K562 (cell line): Measurements from ENCODE around the gene HS3ST5. TPM values are rescaled to one million over a fixed set of nuclear protein-coding genes. Genes with fewer than 3 reads are reported as not detected.

ENCODE experiments used
- ATAC-seq: fragments of 200-7000 bp; cut with Tn5 transposase; 3 replicates; pipeline ENCODE4 v1.9.1; 2020; ENCODE audit warnings: moderate library complexity
- BruUV-seq: library from RNA; stranded (reverse); fragments of 400-500 nt; replicated peaks from 2 replicates; lab custom pipeline; 2021; lab: Mats Ljungman, UMichigan
- CTCF ChIA-PET: fragments of 300-600 bp; formaldehyde crosslinking; extraction: SDS; loops from one replicate; lab custom pipeline; 2021; ENCODE audit warnings: low intra/inter-chr PET ratio; lab: Yijun Ruan, JAX
- POLR2A ChIA-PET: fragments of 300-600, 350-650 bp; sonication (Branson Sonifier 250); formaldehyde crosslinking; extraction: SDS; loops from one replicate; lab custom pipeline; 2021; ENCODE audit warnings: antibody characterized with exemption, inconsistent platforms; lab: Yijun Ruan, JAX
- DNase-seq, 4 experiments: peaks; one replicate each; pipeline versions ENCODE4 v3.0.0 to v3.0.0-alpha.2; 2011 to 2018; ENCODE audit warnings: low spot score in 3 of 4, mixed read lengths in 3 of 4; ENCODE audit errors: extremely low read depth in 1 of 4
- FAIRE-seq: peaks from 2 replicates; lab custom pipeline; 2011; peaks lifted over from hg19 to GRCh38; lab: Jason Lieb, UNC
- H2AFZ ChIP-seq: 2 replicates; pipeline ENCODE4 v1.6.0; 2011; ENCODE audit warnings: low read depth, low read length, control low read depth, inconsistent platforms
- H3K27ac ChIP-seq: fragments of 200-600 bp; 3 replicates; pipeline ENCODE4 v1.8.0; 2011; ENCODE audit warnings: low read depth, mild to moderate bottlenecking, control low read depth, inconsistent platforms, low read length, moderate library complexity, mixed read lengths; ENCODE audit errors: extremely low read depth
- H3K27me3 ChIP-seq, 2 experiments: fragments of 300-600 bp in 1 of 2; 2 replicates in 1 of 2; 3 replicates in 1 of 2; pipeline versions ENCODE4 v1.6.0 to v1.8.0; 2011; ENCODE audit warnings: inconsistent platforms in 2 of 2, low read length in 2 of 2, mild to moderate bottlenecking in 1 of 2, mixed read lengths in 1 of 2, moderate library complexity in 1 of 2; ENCODE audit not compliant: control insufficient read depth in 2 of 2, insufficient read depth in 2 of 2
- H3K36me3 ChIP-seq: fragments of 300-600 bp; 3 replicates; pipeline ENCODE4 v1.8.0; 2011; ENCODE audit warnings: mild to moderate bottlenecking, low read length, inconsistent platforms; ENCODE audit not compliant: control insufficient read depth, insufficient read depth
- H3K4me1 ChIP-seq, 2 experiments: fragments of 200-600 bp in 1 of 2; replicated peaks in 1 of 2; 2 replicates in 1 of 2; 3 replicates in 1 of 2; pipeline versions ENCODE4 v1.5.1 to v1.8.0; 2011; ENCODE audit warnings: inconsistent platforms in 2 of 2, low read length in 2 of 2, mild to moderate bottlenecking in 1 of 2, mixed read lengths in 1 of 2, moderate library complexity in 1 of 2; ENCODE audit not compliant: control insufficient read depth in 2 of 2, insufficient read depth in 2 of 2
- H3K4me2 ChIP-seq: 2 replicates; pipeline ENCODE4 v1.6.1; 2011; ENCODE audit warnings: low read length, control low read depth, inconsistent platforms, mixed read lengths; ENCODE audit not compliant: insufficient read depth
- H3K4me3 ChIP-seq: fragments of 200-600 bp; sonication (generic), shearing (Covaris generic); 2 replicates; pipeline ENCODE4 v1.5.1; 2016; ENCODE audit warnings: control low read depth, inconsistent platforms
- H3K79me2 ChIP-seq: fragments of 200-600 bp; 3 replicates; pipeline ENCODE4 v1.8.0; 2011; ENCODE audit warnings: low read length, inconsistent platforms; ENCODE audit not compliant: control insufficient read depth, insufficient read depth
- H3K9ac ChIP-seq, 2 experiments: 2 replicates each; pipeline versions ENCODE4 v1.6.0 to v1.6.1; 2011; ENCODE audit warnings: low read depth in 2 of 2, low read length in 2 of 2, control low read depth in 1 of 2, inconsistent platforms in 1 of 2, mild to moderate bottlenecking in 1 of 2, mixed read lengths in 1 of 2; ENCODE audit not compliant: insufficient read depth in 1 of 2
- H3K9me1 ChIP-seq: one replicate; pipeline ENCODE4 v1.6.0; 2011; ENCODE audit warnings: inconsistent platforms, mild to moderate bottlenecking, low read length, moderate library complexity; ENCODE audit not compliant: control insufficient read depth, insufficient read depth
- H3K9me3 ChIP-seq: replicated peaks from 2 replicates; pipeline ENCODE4 v1.5.1; 2011; ENCODE audit warnings: low read depth, low read length, inconsistent platforms; ENCODE audit not compliant: control insufficient read depth, insufficient read depth
- H4K20me1 ChIP-seq: replicated peaks from 2 replicates; pipeline ENCODE4 v1.6.1; 2011; ENCODE audit warnings: low read length, inconsistent platforms, mixed read lengths; ENCODE audit not compliant: control insufficient read depth, insufficient read depth
- MTA1 ChIP-seq: fragments of 450-650 bp; IDR thresholded peaks from 2 replicates; pipeline ENCODE4 v1.6.1; 2017; ENCODE audit warnings: borderline replicate concordance
- WGBS: fragments of 100-300 bp; shearing (Covaris generic); methylation state at CpG from one replicate; pipeline ENCODE4 v1.1.6; 2016; ENCODE audit warnings: low coverage, mixed read lengths; ENCODE audit not compliant: insufficient coverage; ENCODE audit errors: missing lambda C conversion rate; 5-methylcytosine and 5-hydroxymethylcytosine counted together
- in situ Hi-C: fragments of 300-500 bp; cut with MboI; formaldehyde crosslinking; loops from 4 replicates; pipeline ENCODE4 v1.15.0; 2018; ENCODE audit warnings: inconsistent platforms, mixed read lengths
- intact Hi-C: fragments of 100-400 bp; cut with micrococcal nuclease; formaldehyde crosslinking; loops from 2 replicates; pipeline ENCODE4 v1.14.2; 2022
- polyA plus RNA-seq, 8 experiments: library from polyadenylated mRNA; depleted of rRNA in 4 of 8; stranded (reverse) in 5 of 8; unstranded in 3 of 8; fragments of >200 nt; fragmentation: Nextera tagmentation in 2 of 8; fragmentation: Illumina TruSeq in 1 of 8; extraction: Ambion mirVana in 2 of 8; extraction: Trizol in 1 of 8; gene quantifications; 2 replicates each; pipeline versions ENCODE4 v1.2.1 to v1.2.3, GENCODE V29; 2011 to 2014; ENCODE audit warnings: inconsistent platforms in 1 of 8, missing spikeins in 1 of 8
- total RNA-seq, 7 experiments: library from RNA; depleted of rRNA in 6 of 7; stranded (reverse); fragments of >200 nt in 6 of 7; fragmentation: Illumina TruSeq in 2 of 7; extraction: Trizol in 2 of 7; gene quantifications; 2 replicates each; pipeline versions ENCODE4 v1.2.1 to v1.2.3, GENCODE V29; 2011 to 2021; ENCODE audit warnings: low replicate concordance in 1 of 7
- TF ChIP-seq, protein P1 (sequence below): sonication (generic); formaldehyde crosslinking; IDR thresholded peaks from 2 replicates; pipeline ENCODE4 v1.8.1; 2023; ENCODE audit warnings: missing genetic modification reagents, mild to moderate bottlenecking, borderline replicate concordance
- TF ChIP-seq, protein P2 (sequence below): fragments of 200-600 bp; sonication (generic); IDR thresholded peaks from one replicate; pipeline ENCODE4 v1.6.1; 2012; ENCODE audit warnings: mild to moderate bottlenecking, low read depth, low read length, inconsistent platforms
- TF ChIP-seq, protein P3 (sequence below): fragments of 450-650 bp; IDR thresholded peaks from 2 replicates; pipeline ENCODE4 v1.7.0; 2016; ENCODE audit warnings: borderline replicate concordance

The HS3ST5 gene
- total and polyA plus RNA-seq, 9 of the 15 experiments (the other 6 are each of a cell fraction or from before 2014, with no cell fraction given): not detected

DNA sequence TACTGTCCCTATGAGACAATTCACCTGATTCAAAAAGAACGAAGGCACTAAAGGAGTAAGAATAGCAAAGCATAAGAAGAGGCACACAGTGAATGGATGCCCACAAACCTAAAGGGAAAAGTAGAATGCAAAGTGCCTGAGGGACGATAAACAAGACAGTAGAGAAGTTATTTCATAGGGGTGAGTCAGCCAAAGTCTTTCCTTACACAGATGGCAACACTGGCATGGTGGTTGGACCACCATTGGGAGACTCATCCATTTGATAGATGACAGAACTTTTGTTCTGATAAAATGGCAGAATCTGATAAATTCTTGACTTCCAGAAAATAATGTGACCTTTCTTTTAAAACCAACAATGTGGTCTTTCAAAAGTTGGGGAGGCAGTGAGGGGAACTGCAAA lies 223.8 kb downstream of the HS3ST5 start:
- in situ Hi-C loops: no loop called here
- intact Hi-C loops: no loop called here
- FAIRE-seq (no peak), ATAC-seq (no peak), DNase-seq (no peak)
- Histone ChIP-seq H2AFZ (no peak overlapping the region), H3K79me2 (no peaks in the 10 kb centered on the region), H3K9me3 (no peaks in the 10 kb centered on the region), H3K4me3 (no peak overlapping the region), H3K4me2 (no peak overlapping the region), H3K4me1 (no peaks in the 10 kb centered on the region), H4K20me1 (no peaks in the 10 kb centered on the region), H3K27me3 (no peaks in the 10 kb centered on the region), H3K27ac (no peak overlapping the region), H3K9me1 (no peaks in the 10 kb centered on the region), H3K36me3 (no peaks in the 10 kb centered on the region), H3K9ac (no peak overlapping the region)
- BruUV-seq: no TSS peak
- CTCF ChIA-PET: no interaction called here
- 4% methylated on average over 2 of the region's 2 CpGs for WGBS
- POLR2A ChIA-PET: no interaction called here
- TF ChIP-seq, protein P1, sequence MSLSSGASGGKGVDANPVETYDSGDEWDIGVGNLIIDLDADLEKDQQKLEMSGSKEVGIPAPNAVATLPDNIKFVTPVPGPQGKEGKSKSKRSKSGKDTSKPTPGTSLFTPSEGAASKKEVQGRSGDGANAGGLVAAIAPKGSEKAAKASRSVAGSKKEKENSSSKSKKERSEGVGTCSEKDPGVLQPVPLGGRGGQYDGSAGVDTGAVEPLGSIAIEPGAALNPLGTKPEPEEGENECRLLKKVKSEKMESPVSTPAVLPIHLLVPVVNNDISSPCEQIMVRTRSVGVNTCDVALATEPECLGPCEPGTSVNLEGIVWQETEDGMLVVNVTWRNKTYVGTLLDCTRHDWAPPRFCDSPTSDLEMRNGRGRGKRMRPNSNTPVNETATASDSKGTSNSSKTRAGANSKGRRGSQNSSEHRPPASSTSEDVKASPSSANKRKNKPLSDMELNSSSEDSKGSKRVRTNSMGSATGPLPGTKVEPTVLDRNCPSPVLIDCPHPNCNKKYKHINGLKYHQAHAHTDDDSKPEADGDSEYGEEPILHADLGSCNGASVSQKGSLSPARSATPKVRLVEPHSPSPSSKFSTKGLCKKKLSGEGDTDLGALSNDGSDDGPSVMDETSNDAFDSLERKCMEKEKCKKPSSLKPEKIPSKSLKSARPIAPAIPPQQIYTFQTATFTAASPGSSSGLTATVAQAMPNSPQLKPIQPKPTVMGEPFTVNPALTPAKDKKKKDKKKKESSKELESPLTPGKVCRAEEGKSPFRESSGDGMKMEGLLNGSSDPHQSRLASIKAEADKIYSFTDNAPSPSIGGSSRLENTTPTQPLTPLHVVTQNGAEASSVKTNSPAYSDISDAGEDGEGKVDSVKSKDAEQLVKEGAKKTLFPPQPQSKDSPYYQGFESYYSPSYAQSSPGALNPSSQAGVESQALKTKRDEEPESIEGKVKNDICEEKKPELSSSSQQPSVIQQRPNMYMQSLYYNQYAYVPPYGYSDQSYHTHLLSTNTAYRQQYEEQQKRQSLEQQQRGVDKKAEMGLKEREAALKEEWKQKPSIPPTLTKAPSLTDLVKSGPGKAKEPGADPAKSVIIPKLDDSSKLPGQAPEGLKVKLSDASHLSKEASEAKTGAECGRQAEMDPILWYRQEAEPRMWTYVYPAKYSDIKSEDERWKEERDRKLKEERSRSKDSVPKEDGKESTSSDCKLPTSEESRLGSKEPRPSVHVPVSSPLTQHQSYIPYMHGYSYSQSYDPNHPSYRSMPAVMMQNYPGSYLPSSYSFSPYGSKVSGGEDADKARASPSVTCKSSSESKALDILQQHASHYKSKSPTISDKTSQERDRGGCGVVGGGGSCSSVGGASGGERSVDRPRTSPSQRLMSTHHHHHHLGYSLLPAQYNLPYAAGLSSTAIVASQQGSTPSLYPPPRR: no peak
- TF ChIP-seq, protein P2, sequence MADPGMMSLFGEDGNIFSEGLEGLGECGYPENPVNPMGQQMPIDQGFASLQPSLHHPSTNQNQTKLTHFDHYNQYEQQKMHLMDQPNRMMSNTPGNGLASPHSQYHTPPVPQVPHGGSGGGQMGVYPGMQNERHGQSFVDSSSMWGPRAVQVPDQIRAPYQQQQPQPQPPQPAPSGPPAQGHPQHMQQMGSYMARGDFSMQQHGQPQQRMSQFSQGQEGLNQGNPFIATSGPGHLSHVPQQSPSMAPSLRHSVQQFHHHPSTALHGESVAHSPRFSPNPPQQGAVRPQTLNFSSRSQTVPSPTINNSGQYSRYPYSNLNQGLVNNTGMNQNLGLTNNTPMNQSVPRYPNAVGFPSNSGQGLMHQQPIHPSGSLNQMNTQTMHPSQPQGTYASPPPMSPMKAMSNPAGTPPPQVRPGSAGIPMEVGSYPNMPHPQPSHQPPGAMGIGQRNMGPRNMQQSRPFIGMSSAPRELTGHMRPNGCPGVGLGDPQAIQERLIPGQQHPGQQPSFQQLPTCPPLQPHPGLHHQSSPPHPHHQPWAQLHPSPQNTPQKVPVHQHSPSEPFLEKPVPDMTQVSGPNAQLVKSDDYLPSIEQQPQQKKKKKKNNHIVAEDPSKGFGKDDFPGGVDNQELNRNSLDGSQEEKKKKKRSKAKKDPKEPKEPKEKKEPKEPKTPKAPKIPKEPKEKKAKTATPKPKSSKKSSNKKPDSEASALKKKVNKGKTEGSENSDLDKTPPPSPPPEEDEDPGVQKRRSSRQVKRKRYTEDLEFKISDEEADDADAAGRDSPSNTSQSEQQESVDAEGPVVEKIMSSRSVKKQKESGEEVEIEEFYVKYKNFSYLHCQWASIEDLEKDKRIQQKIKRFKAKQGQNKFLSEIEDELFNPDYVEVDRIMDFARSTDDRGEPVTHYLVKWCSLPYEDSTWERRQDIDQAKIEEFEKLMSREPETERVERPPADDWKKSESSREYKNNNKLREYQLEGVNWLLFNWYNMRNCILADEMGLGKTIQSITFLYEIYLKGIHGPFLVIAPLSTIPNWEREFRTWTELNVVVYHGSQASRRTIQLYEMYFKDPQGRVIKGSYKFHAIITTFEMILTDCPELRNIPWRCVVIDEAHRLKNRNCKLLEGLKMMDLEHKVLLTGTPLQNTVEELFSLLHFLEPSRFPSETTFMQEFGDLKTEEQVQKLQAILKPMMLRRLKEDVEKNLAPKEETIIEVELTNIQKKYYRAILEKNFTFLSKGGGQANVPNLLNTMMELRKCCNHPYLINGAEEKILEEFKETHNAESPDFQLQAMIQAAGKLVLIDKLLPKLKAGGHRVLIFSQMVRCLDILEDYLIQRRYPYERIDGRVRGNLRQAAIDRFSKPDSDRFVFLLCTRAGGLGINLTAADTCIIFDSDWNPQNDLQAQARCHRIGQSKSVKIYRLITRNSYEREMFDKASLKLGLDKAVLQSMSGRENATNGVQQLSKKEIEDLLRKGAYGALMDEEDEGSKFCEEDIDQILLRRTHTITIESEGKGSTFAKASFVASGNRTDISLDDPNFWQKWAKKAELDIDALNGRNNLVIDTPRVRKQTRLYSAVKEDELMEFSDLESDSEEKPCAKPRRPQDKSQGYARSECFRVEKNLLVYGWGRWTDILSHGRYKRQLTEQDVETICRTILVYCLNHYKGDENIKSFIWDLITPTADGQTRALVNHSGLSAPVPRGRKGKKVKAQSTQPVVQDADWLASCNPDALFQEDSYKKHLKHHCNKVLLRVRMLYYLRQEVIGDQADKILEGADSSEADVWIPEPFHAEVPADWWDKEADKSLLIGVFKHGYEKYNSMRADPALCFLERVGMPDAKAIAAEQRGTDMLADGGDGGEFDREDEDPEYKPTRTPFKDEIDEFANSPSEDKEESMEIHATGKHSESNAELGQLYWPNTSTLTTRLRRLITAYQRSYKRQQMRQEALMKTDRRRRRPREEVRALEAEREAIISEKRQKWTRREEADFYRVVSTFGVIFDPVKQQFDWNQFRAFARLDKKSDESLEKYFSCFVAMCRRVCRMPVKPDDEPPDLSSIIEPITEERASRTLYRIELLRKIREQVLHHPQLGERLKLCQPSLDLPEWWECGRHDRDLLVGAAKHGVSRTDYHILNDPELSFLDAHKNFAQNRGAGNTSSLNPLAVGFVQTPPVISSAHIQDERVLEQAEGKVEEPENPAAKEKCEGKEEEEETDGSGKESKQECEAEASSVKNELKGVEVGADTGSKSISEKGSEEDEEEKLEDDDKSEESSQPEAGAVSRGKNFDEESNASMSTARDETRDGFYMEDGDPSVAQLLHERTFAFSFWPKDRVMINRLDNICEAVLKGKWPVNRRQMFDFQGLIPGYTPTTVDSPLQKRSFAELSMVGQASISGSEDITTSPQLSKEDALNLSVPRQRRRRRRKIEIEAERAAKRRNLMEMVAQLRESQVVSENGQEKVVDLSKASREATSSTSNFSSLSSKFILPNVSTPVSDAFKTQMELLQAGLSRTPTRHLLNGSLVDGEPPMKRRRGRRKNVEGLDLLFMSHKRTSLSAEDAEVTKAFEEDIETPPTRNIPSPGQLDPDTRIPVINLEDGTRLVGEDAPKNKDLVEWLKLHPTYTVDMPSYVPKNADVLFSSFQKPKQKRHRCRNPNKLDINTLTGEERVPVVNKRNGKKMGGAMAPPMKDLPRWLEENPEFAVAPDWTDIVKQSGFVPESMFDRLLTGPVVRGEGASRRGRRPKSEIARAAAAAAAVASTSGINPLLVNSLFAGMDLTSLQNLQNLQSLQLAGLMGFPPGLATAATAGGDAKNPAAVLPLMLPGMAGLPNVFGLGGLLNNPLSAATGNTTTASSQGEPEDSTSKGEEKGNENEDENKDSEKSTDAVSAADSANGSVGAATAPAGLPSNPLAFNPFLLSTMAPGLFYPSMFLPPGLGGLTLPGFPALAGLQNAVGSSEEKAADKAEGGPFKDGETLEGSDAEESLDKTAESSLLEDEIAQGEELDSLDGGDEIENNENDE: no peak
- TF ChIP-seq MTA1: no peak
- TF ChIP-seq, protein P3, sequence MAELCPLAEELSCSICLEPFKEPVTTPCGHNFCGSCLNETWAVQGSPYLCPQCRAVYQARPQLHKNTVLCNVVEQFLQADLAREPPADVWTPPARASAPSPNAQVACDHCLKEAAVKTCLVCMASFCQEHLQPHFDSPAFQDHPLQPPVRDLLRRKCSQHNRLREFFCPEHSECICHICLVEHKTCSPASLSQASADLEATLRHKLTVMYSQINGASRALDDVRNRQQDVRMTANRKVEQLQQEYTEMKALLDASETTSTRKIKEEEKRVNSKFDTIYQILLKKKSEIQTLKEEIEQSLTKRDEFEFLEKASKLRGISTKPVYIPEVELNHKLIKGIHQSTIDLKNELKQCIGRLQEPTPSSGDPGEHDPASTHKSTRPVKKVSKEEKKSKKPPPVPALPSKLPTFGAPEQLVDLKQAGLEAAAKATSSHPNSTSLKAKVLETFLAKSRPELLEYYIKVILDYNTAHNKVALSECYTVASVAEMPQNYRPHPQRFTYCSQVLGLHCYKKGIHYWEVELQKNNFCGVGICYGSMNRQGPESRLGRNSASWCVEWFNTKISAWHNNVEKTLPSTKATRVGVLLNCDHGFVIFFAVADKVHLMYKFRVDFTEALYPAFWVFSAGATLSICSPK: no peak
